ENCODE results near the gene ARPC5.
A peak's percentile ranks its signal among the peaks of the same experiment; 100 is the strongest.
"Not testable (repeated sequence)": the region's sequence is repeated elsewhere in the genome, so short reads cannot be mapped to it uniquely, and the experiment has no call there.

ARPC5 gene

DNA sequence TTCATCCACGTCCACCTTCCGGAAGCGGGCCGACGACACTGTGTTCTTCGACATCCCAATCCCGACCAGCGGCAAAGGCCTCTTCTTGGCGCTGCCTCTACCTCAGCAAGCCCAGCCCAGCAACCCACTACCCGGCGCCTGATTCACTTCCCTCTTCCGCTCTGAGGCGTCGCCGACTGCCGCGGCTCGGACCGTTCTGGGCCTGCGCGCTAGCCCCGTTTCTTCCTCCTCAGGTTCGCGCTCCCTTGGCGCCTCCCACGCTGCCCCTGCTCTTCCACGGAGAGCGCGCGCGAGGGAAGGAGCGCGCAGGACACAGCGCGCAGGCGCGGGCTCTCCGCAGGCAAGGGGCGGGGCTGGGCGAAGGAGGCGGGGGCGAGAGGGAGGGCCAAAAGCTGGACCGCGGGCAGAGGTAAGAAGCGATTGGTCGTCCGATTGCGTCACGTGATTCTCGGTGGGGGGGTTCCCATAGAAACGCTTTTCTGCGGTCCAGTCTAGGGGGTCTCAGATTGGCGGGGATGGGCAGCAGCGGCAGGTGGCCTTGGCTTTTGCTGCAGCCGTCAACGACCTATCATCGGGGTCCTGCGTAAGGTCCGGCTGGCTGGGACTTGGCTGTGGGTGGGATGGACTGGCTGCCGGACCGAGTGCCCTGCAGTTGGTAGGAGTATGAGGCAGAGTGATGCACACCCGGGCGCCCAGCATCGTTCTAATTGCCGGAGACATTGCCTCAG lies at the start of gene ARPC5:
TSS of gene ARPC5 (minus strand) at position 178 of the 728 bp plus-strand sequence. CDS start at position 54, 124 bp downstream.
- DNase-seq = peak; percentile 97

DNA sequence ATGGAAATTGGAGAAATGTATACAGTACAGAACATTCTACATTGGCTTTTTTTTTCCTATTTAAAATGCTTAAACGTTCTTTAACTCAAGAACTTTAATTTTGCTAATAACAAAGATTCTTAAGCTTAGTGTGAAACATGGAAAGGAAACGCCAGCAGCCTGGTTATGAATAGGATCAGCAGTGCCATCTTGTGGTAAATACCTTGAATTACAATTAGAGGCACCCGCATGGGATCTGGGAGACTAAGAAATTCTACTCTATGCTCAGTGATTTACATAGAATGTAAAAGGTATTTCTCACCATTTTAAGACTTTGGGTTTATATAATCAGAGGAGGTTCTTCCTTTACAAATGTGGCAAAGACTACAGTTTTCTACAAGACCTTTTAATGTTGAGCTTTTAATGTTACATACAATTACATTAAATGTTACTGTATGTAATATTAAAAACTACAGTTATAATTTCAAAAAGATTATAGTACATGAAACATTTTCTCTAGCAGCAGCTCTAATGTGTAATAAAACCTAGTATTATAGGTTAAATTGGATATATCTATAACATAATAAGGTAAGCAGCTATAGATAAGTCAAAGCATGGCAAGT lies 49.6 kb upstream of the ARPC5 start:
- DNase-seq = peak; percentile 65

DNA sequence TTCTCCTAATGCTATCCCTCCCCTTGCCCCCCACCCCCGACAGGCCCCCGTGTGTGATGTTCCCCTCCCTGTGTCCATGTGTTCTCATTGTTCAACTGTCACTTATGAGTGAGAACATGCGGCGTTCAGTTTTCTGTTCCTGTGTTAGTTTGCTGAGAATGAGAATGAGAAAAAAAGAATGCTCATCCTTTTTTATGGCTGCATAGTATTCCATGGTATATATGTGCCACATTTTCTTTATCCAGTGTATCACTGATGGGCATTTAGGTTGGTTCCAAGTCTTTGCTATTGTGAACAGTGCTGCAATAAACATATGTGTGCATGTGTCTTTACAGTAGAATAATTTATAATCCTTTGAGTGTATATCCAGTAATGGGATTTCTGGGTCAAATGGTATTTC lies 43.8 kb upstream of the ARPC5 start:
- DNase-seq = not testable (repeated sequence)

DNA sequence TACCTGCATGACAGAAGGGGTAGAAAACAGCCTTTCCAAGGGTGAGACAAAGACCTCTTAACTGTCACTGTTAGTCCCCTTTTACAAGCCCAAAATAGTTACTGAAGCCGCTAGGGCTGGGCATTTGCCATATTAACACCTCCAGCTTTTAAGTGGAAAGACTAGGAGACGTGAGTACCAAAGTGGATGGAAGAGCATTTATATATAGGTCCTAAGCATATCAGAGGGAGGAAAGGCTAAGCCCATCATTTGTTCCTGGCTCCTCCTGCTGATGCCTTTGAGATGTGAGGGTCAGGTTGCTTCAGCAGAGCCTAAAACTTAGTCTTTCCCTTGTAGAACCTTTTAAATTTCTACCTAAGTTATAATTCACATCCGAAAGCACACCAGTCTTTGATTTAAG lies 43.2 kb upstream of the ARPC5 start:
- no peak for DNase-seq

DNA sequence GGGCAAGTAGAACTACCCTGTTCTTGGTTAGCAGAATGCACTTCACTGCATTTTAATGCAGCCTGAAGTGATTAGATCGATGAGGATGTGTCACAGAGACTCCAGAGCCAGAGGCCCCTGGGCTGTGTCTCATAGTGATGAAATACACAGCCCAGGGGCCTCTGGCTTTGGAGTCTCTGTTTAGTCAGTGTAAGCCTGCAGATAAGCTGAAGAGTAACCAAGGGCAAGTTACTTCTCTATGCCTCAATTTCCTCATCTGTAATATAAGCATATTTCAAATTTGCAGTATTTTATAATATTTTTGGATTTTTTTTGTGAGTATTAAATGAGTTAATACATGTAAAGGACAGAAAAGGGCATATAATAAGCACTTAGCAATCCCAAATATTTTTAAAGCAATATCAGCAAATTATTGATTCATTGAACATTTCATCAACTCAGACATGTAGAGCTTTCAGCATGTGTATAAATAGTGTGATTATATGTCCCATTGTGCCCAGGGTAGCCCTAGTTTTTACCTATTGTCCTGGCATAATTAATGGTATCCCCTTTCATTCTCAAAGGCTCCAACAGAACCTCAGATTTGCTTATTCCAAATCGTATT lies 41.1 kb upstream of the ARPC5 start:
- DNase-seq = no peak

DNA sequence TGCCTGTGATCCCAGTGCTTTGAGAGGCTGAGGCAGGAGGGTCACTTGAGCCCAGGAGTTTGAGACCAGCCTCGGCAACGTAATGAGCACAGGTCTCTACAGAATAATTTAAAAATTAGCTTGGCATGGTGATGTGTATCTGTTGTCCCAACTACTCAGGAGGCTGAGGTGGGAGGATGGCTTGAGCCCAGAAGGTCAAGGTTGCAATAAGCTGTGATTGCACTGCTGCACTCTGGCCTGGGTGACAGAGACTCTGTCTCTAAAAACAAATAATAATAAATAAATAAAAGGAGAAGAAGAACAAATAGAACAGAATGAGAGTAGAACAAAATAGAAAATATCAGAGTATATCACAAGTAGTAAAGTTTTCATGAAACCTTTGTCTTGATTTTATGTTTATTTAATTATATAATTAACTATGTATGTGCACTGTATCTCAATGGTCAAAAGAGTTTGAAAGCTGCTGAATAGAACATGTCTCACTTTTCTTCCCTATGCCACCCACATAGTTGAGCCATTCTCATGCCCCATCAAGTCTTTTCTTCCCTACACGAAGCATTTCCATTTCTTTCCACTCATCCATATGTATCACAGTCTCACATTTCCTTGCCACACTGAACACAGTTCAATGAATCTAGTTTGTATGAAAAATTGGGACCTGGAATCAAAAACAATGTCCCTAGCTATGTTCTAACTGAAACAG lies 40.5 kb upstream of the ARPC5 start:
- no peak for DNase-seq

DNA sequence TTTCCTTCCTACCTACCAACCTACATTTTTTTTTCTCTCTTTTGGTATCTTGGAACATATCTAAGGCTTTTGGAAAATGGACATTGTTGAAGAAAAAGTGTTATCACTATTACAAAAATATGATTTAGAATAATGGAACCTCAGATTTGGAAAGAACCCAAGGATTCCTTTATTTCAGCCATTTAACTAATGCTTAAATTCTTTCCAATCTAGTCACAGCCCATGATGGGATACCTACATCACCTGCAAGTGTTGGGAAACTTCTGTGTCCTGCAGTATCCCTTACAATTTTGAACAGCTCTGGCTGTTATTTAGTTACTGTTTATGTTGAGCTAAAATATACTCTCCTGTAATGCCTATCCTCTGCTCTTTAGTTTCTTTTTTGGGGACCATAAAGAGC lies 39.8 kb upstream of the ARPC5 start:
- DNase-seq = no peak

DNA sequence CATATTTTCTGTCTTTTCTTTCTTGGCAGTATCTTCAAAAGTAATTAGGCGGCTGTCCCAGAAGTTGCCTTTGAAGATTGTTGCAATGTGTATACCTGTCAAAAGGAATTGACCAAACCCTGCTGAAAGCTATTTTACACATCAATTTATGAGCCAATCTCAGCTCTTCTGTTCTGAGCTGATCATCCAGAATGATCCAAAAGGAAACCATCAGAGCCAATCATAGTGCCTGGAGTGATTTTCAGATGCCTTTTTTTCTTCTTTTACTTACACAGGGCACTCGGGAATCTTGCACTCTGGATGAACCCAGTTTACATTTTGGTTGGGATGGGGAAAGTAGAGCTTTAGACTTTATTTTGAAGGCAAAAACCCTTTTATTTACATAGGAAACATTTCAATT lies 39.3 kb upstream of the ARPC5 start:
- DNase-seq = no peak

DNA sequence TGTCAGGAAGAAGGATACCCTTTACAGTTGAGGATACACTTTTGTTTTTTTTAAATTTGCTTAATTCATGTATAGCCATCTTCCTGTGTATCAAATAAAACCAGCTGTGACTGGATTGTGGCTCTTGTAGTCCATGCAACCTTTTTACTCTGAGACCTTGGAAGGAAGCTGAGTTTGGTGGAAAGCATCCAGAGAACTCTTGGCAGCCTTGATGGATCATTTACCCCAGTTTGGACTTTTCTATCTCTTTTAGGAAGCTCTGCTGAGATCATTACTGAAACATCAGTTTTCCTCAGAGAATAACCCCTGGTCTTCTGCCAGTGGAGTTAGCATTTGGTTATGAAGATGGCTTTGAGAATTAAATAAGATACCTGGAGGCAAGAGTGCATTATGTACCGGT lies 38.8 kb upstream of the ARPC5 start:
- DNase-seq = no peak

DNA sequence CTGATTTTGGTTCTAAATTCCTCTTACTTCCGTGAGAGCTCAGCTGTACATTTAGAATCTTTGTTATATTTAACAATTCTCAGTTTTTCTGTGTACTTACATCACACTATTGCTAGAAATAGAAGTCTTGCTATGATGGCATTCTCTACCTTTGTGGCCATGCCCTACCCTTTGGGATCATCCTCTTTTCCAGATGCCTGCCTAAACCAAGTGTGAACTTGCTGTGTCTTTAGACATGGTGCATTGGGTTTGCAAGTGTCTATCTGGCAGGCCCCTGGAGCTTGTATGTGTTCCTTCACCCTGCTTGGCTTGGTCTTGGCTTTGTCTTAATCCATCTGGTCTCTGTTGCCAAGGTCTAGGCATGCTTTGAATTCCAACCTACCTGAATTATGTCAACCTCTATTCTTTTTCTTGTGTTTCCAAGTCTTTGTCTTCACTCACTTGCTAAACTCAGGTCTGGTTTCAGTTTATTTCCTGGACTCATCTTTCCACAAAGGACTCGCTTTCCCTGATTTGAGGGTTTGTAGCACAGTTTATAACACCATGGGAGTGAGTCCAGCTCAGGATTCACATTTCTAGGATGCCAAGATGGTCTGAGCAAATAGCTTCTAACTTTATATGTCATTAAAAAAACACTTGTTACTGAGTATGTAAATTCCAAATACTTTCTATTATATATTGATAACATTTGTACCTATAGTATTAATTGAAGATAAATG lies 38.2 kb upstream of the ARPC5 start:
- no peak for DNase-seq

DNA sequence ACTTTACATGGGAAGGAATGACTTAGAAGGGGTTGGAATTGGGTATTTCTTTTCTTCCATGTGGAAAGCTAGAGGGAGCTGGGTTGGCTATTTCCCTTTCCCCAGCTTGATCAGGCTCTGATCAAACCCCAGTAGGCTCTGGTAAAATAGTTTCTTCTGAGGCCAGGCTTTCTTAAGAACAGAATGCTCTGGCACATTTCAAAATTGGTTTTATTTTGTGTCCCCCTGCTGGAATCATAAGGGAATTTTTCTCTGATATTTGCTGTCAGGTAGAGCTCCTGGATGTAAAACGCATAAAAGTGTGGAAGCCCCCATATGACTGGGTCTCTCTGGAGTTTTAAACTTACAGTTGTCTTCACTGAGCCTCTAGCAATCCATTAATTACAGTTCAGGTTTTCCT lies 34.6 kb upstream of the ARPC5 start:
- no peak for DNase-seq

DNA sequence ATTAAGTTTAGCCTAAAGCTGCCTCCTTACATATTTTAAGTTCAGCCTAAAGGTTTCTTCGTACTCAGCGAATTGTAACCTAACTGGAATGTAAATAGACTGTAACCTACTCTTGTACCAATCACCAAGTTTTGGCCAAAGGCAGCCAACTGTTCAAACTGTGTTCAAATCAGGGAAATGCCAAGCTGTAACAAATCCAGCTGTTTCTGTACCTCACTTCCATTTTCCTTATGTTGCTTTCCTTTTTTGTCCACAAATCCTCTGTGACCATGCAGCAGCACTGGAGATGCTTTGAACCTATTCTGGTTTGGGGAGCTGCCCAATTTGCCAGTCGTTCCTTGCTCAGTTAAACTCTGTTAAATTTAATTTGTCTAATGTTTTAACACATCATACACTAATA lies 20.8 kb upstream of the ARPC5 start:
- DNase-seq = no peak

DNA sequence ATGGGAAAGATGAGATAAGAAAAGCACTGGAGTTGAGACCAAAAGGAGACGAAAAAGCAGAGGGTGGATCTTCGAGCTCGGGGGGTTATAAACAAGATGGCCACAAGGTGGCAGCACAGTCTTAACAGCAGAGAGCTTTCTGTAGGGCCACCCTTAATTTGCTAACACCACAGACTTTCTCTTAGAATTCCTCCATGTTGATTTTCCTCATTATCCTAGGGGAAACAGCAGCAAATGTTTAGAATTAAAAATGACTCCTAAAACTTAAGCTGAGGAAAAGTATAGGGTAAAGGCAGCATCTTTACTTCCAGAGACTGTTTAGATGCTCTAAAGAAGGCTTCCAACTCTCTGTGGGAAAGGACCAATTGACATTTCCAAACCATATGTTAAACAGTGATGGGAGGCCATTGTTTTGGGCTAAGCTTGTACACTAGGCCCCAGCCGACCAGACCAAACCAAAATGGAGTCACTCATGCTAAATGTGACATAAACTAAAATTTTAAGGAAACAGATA lies 20.0 kb upstream of the ARPC5 start:
- peak; percentile 79 for DNase-seq

DNA sequence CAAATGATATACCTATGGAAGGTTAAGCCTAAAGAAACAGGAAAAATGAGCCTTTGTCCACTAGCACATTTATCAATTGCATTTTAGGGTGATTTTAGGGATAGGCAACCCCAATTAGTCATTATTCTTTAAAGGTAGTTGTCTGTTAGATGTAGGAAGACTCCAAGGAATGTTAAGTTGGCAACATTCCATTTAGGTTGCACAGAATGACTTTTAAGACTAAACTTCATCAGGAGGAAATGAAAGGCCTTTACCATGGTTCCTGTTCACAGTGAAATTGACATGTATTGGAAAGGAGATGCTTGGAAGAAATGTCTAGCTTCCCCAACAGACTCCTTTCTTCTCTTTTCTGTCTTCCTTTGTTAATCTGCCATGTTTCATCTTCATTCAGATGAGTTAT lies 19.1 kb upstream of the ARPC5 start:
- no peak for DNase-seq

DNA sequence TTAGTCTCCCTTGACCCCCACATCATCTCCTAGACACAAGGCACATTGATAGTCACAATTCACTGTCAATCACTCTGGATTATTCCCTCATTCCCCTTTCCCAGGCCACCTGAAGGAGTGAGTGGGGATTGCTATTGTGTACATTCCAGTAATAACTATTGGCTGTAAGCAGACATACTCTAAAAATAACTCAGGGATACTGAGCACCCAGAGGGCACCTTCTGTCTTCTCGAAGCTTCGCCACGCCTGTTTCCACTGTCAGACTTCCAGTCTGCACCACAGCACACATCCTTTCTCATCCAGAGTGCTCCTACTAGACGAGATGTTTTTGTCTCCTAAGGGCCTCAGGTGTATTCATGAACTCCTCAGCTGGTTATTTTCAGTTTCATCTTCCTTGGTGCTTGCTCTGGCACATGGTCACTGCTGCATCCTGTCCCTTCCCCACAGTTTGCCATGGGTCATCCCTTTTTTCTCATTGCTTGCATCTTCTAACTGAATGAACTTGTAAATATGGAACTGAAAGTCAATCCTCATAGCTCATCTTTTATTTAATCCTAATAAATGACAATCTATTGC lies 18.4 kb upstream of the ARPC5 start:
- no peak for DNase-seq

DNA sequence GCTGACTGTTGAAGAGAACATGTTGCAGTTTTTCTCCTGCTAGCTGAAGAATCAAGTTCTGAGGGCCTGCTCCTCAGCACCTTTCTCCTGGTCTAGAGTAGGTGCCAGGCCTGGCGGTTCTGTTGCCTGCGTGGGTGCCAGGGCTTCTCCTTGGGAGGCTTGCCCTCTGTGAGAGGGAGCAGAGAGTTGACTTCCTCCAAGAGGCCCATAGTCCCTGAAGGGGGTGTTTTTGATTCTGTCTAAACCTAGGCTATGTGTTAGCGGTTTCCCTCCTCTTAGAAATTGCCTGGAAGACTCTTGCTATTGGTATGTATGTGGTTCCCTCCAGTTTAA lies 17.8 kb upstream of the ARPC5 start:
- DNase-seq = no peak

DNA sequence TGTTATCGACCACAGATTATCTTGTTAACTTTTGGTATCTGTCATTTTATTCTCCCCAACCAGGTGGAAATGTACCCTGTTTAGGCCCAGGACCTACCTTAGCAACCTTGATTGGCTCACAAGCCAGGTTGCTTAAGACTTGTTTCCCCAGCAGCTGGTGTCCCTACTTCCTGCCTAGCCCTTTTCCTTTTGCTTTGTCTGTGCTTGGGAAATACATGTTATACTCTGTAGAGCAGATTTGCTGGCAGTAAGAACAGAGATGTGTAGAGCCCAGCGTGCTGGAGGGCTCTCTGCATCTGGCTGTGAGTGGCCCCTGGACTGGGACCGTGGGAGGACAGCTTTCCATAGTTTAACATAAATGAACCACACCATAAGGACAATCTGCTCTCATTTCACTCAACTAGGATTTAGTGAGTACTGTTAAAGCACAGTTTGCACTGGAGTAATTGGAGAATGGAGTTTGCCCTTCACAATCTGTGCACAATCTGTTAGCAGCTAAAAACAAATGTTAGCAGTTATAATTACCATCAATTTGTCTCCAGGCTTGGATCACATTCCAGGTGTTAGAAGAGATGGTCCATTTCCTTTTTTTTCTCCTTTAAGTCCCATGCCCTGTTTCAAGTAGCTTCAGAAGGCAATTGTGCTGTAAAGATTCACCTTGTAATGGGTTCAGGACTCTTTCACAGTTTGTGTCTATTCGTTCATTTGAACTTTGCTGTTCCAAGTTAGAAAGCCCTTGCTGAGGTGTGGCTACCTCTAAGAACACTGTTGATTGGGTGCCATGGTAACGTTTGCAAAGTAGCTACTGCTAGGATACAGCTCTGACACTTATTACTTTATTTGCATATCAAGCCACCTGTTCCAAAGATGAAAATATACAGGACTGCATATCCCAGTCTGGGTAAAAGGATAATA lies 17.2 kb upstream of the ARPC5 start, which contains the start of gene APOBEC4:
TSS of gene APOBEC4 (minus strand) at position 770 of the 915 bp plus-strand sequence. CDS start 4,535 bp downstream, outside the sequence.
- peak; percentile 34 for DNase-seq

DNA sequence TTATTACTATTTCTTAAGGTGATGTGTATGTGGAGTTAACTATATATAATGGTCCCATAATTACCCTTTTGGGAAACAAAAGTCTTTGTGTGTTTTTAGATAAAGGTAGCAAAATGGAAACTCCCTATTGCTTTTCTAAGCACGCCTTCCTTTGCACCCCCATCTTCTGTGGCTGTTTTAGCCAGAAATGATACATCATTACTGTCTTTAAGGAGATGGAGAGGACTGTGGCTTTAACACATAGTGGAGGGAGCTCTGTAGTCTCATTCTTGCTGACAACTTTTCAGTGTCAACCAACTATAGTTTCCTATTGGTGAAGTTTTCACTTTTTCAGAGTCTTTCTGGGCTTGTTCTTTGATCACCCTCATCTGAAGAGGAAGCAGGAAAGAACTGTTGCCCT lies 16.5 kb upstream of the ARPC5 start:
- DNase-seq = peak; percentile 79

DNA sequence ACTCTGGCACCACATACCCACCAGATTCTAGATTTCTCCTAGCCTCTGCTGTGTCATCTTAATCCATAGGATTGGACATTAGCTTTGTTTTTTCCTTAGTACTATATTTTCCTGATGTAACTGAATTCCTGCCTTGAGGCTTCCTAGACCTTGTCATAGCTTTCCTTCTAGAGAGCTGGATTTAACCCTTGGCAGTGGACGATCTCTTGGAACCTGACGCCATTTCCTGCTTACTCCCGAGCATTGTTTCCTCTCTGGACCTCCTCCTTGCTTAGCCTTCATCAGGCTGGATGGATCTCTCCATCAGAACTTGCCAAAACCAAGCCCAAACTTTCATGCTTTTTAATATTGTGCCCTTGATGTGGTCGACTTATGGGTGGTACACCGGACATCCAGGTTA lies 16.0 kb upstream of the ARPC5 start:
- no peak for DNase-seq

DNA sequence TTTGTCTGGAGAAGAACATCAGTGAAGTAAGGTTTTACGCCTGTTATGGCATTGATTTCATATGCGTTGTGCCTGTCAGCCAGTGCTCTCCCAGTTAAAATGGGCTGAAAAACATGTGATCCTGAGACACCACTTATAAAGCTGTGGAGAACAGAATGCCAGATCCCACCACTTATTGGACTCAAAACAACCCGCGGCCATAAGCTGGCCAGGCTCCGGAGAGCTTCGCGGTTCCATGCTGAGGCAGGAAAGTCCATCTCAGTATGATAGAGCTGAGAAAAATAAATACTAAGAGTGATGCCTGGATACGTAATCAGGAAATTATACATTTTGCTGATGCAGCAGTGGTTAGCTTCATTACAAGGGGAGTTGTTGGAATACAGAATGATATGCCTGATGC lies 12.5 kb upstream of the ARPC5 start:
- no peak for DNase-seq

DNA sequence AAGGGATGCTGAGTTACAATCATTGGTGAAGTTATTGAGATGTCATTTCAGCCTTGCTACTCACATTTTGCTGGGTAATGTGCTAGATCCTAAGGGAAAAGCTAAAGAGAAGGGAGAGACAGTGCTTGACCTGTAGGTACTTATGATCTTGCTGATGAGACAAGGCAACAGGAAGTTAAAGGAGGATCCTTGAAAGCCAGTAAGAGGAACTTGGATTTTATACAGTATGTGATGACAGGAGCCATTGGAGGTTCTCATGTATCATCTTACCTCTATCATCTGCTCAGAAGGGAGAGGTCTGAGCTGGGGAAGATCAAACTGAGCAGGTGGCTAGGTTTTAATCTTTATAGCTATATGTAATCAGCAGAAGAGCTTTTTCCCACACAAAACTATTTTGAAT lies 11.2 kb upstream of the ARPC5 start:
- no peak for DNase-seq

All from activated CD4-positive, alpha-beta T cell treated with anti-CD3 and anti-CD28 coated beads, Interleukin-2, amount 50 U/mL, for 16 hours (primary cell).